VCaP (cell line): ENCODE measurements around the gene MED12L.
A peak's percentile ranks its signal among the peaks of the same experiment; 100 is the strongest.

Experiments
- H3K27ac ChIP-seq: fragments of 450-650 bp; 2 replicates; pipeline ENCODE4 v1.5.1; 2017
- CTCF ChIP-seq: fragments of 450-650 bp; conservative IDR thresholded peaks from 2 replicates; pipeline ENCODE4 v1.5.1; 2017; ENCODE audit warnings: mild to moderate bottlenecking, moderate library complexity

MED12L gene

GRCh38 chr3:151276038-151276686 is 190.7 kb downstream of the MED12L start:
- no peak overlapping the region for H3K27ac ChIP-seq
- TF ChIP-seq CTCF: no peak

GRCh38 chr3:151276687-151277042 is 191.2 kb downstream of the MED12L start:
- no peak overlapping the region for H3K27ac ChIP-seq
- no peak for TF ChIP-seq CTCF

GRCh38 chr3:151278230-151278629 is 192.8 kb downstream of the MED12L start, which contains the start of gene P2RY14:
TSS of gene P2RY14 (minus strand) at chr3:151278542. CDS start at chr3:151214316, 64,226 bp downstream.
- TF ChIP-seq CTCF: no peak
- H3K27ac ChIP-seq: no peak within 1 kb of the TSS

GRCh38 chr3:151281671-151282324 is 196.3 kb downstream of the MED12L start:
- no peak for TF ChIP-seq CTCF
- H3K27ac ChIP-seq: no peak overlapping the region

- H3K27ac ChIP-seq: no peak overlapping the region
- peak; percentile 77 for TF ChIP-seq CTCF
Measured at GRCh38 chr3:151282921-151283320, 197.5 kb downstream of the MED12L start.

- TF ChIP-seq CTCF: no peak
- H3K27ac ChIP-seq: no peak overlapping the region; the same call in 1 of the 2 replicates
Measured at GRCh38 chr3:151283387-151283786, 197.9 kb downstream of the MED12L start.

- TF ChIP-seq CTCF: no peak
- peak overlapping the region; percentile 13; the same call in 1 of the 2 replicates for H3K27ac ChIP-seq
Measured at GRCh38 chr3:151283907-151284461, 198.5 kb downstream of the MED12L start.
